Chondrocyte (in vitro differentiated cells): ENCODE data around the gene ZNF215. TPM values are rescaled to one million over a fixed set of nuclear protein-coding genes. Genes with fewer than 3 reads are reported as not detected.

ENCODE experiments used
- DNase-seq: peaks from one replicate; pipeline ENCODE4 v3.0.0; 2021; ENCODE audit warnings: mixed read lengths, low spot score
- H3K27ac Mint-ChIP-seq: one replicate; pipeline ENCODE4 v1.8.0; 2021; ENCODE audit warnings: mild to moderate bottlenecking, moderate library complexity, mixed read lengths; ENCODE audit not compliant: unreplicated experiment
- H3K27me3 Mint-ChIP-seq: 2 replicates; pipeline ENCODE4 v1.8.0; 2021; ENCODE audit warnings: low read depth, mixed read lengths
- H3K36me3 Mint-ChIP-seq: 2 replicates; pipeline ENCODE4 v1.8.0; 2021; ENCODE audit warnings: low read depth, mixed read lengths
- H3K4me1 Mint-ChIP-seq: 2 replicates; pipeline ENCODE4 v1.8.0; 2021; ENCODE audit warnings: low read depth, mild to moderate bottlenecking, mixed read lengths
- H3K4me3 Mint-ChIP-seq: one replicate; pipeline ENCODE4 v1.8.0; 2021; ENCODE audit warnings: mild to moderate bottlenecking, moderate library complexity, mixed read lengths; ENCODE audit not compliant: unreplicated experiment
- H3K9me3 Mint-ChIP-seq: 2 replicates; pipeline ENCODE4 v1.8.0; 2021; ENCODE audit warnings: low read depth, mixed read lengths
- CTCF ChIP-seq: fragments of 200-600 bp; sonication (generic); IDR thresholded peaks from 2 replicates; pipeline ENCODE4 v1.5.0; 2021; ENCODE audit warnings: antibody characterized with exemption, mild to moderate bottlenecking, moderate library complexity
- total RNA-seq: library from RNA; stranded (reverse); gene quantifications from 3 replicates; pipeline ENCODE4 v1.2.1, GENCODE V29; 2021

Gene ZNF215
- total RNA-seq, 1 donor from 2014 or later = 2.4 TPM

DNA sequence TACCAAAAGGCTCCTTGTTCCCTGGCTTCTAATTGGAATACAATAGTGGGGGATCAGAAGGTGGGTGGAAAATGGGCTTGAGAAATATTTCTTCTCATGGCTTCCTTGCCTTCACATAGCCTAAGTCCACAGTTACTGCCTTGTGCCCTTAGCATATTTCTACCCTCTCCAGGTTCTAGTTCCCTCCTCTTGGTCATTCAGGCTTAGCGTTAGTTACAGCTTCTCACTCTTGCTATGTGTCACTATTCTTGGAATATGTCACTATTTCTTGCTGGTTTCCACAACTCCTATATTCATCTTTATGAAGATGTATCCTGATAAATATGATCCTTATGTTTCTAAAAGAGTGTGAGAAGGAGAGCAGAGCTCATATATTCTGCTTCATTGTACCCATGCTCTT, 36.4 kb upstream of the ZNF215 start:
- Mint-ChIP-seq H3K9me3 (no peaks in the 10 kb centered on the region), H3K27me3 (peaks cover 4% of the 10 kb centered on the region), H3K36me3 (no peaks in the 10 kb centered on the region), H3K27ac (no peak overlapping the region), H3K4me1 (no peaks in the 10 kb centered on the region), H3K4me3 (no peak overlapping the region)
- no peak for TF ChIP-seq CTCF
- DNase-seq = no peak

GRCh38 chr11:6892400-6892799, 33.8 kb upstream of the ZNF215 start, which contains the start of gene OR2D2:
Gene OR2D2, minus strand, starts transcription at chr11:6892500. Its CDS starts 0 bp downstream, at chr11:6892500.
- H3K4me3 Mint-ChIP-seq = no peak within 1 kb of the TSS
- no peaks in the 10 kb centered on the region for H3K36me3 Mint-ChIP-seq
- no peak for DNase-seq
- H3K4me1 Mint-ChIP-seq = no peaks in the 10 kb centered on the region
- no peaks in the 10 kb centered on the region for H3K27me3 Mint-ChIP-seq
- no peak for TF ChIP-seq CTCF
- H3K9me3 Mint-ChIP-seq = no peaks in the 10 kb centered on the region
- no peak within 1 kb of the TSS for H3K27ac Mint-ChIP-seq

DNA sequence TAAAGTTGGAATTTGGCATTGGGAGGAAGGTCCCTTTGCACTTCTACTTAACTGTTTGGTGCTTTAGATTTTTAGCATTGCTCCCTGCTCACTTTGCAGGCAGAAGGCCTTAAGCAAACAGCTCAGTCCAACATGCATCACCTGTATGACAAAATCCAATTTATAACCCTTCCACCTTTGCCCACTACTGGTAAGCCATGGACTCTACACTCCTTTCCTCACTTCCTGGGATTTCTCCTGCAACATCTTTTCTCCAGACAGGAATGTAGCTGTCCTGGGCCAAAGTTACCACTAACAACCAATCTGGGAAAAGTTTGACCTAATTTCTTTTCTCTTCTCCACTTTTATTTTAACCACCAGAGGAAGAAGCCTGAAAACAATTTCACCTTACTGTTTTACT, 32.1 kb upstream of the ZNF215 start:
- Mint-ChIP-seq H3K9me3 (no peaks in the 10 kb centered on the region), H3K4me3 (no peak overlapping the region), H3K27me3 (no peaks in the 10 kb centered on the region), H3K36me3 (no peaks in the 10 kb centered on the region), H3K4me1 (no peaks in the 10 kb centered on the region), H3K27ac (no peak overlapping the region)
- no peak for TF ChIP-seq CTCF
- no peak for DNase-seq

GRCh38 chr11:6895010-6895409, 31.2 kb upstream of the ZNF215 start:
- TF ChIP-seq CTCF = no peak
- H3K4me1 Mint-ChIP-seq = no peaks in the 10 kb centered on the region
- DNase-seq = no peak
- no peaks in the 10 kb centered on the region for H3K27me3 Mint-ChIP-seq
- H3K4me3 Mint-ChIP-seq = no peak overlapping the region
- no peaks in the 10 kb centered on the region for H3K36me3 Mint-ChIP-seq
- no peaks in the 10 kb centered on the region for H3K9me3 Mint-ChIP-seq
- no peak overlapping the region for H3K27ac Mint-ChIP-seq

GRCh38 chr11:6898911-6899310, 27.3 kb upstream of the ZNF215 start:
- no peaks in the 10 kb centered on the region for H3K27me3 Mint-ChIP-seq
- TF ChIP-seq CTCF = no peak
- H3K4me1 Mint-ChIP-seq = no peaks in the 10 kb centered on the region
- H3K9me3 Mint-ChIP-seq = no peaks in the 10 kb centered on the region
- DNase-seq = no peak
- H3K4me3 Mint-ChIP-seq = no peak overlapping the region
- no peaks in the 10 kb centered on the region for H3K36me3 Mint-ChIP-seq
- no peak overlapping the region for H3K27ac Mint-ChIP-seq
